Left lung (tissue), 10 donors: ENCODE data around the gene YAE1. TPM values are rescaled to one million over a fixed set of nuclear protein-coding genes. Genes with fewer than 3 reads are reported as not detected.

ENCODE experiments used
- ATAC-seq: fragments of 200-7000 bp; cut with Tn5 transposase; one replicate; pipeline ENCODE4 v1.9.1; 2020; ENCODE audit warnings: moderate library complexity
- DNase-seq, 4 donors: peaks; one replicate each; pipeline ENCODE4 v3.0.0-alpha.2; 2013 to 2020
- H3K27ac ChIP-seq, 2 donors: fragments of 200-600 bp; sonication (generic) in 1 of 2; one replicate each; pipeline versions ENCODE4 v1.5.0 to v1.8.0; 2020 to 2021
- H3K27me3 ChIP-seq, 2 donors: fragments of 200-600 bp; sonication (generic) in 1 of 2; one replicate each; pipeline versions ENCODE4 v1.5.0 to v1.8.0; 2020 to 2021
- H3K36me3 ChIP-seq, 2 donors: fragments of 200-600 bp; sonication (generic) in 1 of 2; one replicate each; pipeline versions ENCODE4 v1.5.0 to v1.8.0; 2020 to 2021
- H3K4me1 ChIP-seq, 2 donors: fragments of 200-600 bp; one replicate each; pipeline ENCODE4 v1.8.0; 2021
- H3K4me3 ChIP-seq, 2 donors: fragments of 200-600 bp; sonication (generic) in 1 of 2; one replicate each; pipeline versions ENCODE4 v1.5.0 to v1.8.0; 2020 to 2021; ENCODE audit warnings: mild to moderate bottlenecking in 1 of 2
- H3K9me3 ChIP-seq, 2 donors: fragments of 200-600 bp; sonication (generic) in 1 of 2; one replicate each; pipeline versions ENCODE4 v1.5.0 to v1.8.0; 2020 to 2021
- intact Hi-C, 2 donors: fragments of 100-400 bp; cut with DNase I; formaldehyde crosslinking; loops; one replicate each; pipeline versions ENCODE4 v1.11.2 to v1.14.2; 2022
- polyA plus RNA-seq, 6 donors: library from polyadenylated mRNA; unstranded; fragments of 120-200 nt; gene quantifications; one replicate each; pipeline ENCODE4 v1.2.1, GENCODE V29; 2013; ENCODE audit not compliant: insufficient read length in 6 of 6
- total RNA-seq, 2 donors: library from RNA; stranded (reverse); fragmentation: NEBNext Ultra II Directional; extraction: Animal tissue kit (Norgen Biotek cat#: 25700); gene quantifications; one replicate each; pipeline ENCODE4 v1.2.1, GENCODE V29; 2021
- TF ChIP-seq, protein P1 (sequence below), 2 donors: fragments of 200-600 bp; sonication (generic) in 1 of 2; IDR thresholded peaks; one replicate each; pipeline versions ENCODE4 v1.5.0 to v1.8.0; 2021; ENCODE audit warnings: antibody characterized with exemption in 2 of 2
- donor health status: DM: no; HTN: yes; CAD: no.
- donor health status: DM: no; HTN: no; CAD: no.

The YAE1 gene
- total and polyA plus RNA-seq, 8 donors: 16.8 to 62.4 (median 50.7) TPM

DNA sequence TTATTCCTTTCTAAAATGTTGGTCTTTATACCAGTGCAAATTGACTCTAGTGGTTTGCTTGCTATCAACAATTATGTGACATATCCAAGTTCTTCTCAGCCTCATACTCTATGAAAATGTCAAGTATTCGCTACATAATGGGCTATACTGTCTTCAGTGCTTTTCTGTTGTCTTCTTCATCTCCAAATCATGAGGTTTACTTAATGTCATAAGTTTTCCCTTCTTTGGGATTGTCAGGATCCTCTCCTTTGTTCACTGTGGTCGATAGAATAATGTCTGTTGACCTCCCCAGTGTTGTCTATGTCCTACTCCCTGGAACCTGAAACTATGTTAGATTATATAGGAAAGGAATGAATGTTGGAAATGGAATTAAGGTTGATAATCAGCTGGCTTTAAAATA, 40.7 kb downstream of the YAE1 start:
- Histone ChIP-seq H3K4me3 (no peak overlapping the region), H3K27ac (peak overlapping the region in 1 of 2 donors; percentile 31), H3K27me3 (peaks cover 0 to 26% of the 10 kb centered on the region in 2 donors), H3K9me3 (no peaks in the 10 kb centered on the region), H3K4me1 (peaks cover 4 to 15% of the 10 kb centered on the region in 2 donors), H3K36me3 (no peaks in the 10 kb centered on the region)
- TF ChIP-seq, protein P1, sequence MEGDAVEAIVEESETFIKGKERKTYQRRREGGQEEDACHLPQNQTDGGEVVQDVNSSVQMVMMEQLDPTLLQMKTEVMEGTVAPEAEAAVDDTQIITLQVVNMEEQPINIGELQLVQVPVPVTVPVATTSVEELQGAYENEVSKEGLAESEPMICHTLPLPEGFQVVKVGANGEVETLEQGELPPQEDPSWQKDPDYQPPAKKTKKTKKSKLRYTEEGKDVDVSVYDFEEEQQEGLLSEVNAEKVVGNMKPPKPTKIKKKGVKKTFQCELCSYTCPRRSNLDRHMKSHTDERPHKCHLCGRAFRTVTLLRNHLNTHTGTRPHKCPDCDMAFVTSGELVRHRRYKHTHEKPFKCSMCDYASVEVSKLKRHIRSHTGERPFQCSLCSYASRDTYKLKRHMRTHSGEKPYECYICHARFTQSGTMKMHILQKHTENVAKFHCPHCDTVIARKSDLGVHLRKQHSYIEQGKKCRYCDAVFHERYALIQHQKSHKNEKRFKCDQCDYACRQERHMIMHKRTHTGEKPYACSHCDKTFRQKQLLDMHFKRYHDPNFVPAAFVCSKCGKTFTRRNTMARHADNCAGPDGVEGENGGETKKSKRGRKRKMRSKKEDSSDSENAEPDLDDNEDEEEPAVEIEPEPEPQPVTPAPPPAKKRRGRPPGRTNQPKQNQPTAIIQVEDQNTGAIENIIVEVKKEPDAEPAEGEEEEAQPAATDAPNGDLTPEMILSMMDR (IDR thresholded peaks at IDR 0.05): no peak
- no peak for DNase-seq
- intact Hi-C loops: no loop called here
- ATAC-seq: no peak

GRCh38 chr7:39607865-39608264, 41.7 kb downstream of the YAE1 start:
- no peak for ATAC-seq
- Histone ChIP-seq H3K27me3 (peaks cover 0 to 26% of the 10 kb centered on the region in 2 donors), H3K4me3 (no peak overlapping the region), H3K4me1 (peaks cover 4 to 15% of the 10 kb centered on the region in 2 donors), H3K27ac (peak overlapping the region in 1 of 2 donors; percentile 31), H3K9me3 (no peaks in the 10 kb centered on the region), H3K36me3 (no peaks in the 10 kb centered on the region)
- TF ChIP-seq, protein P1 (IDR thresholded peaks at IDR 0.05): no peak
- intact Hi-C loops: no loop called here
- no peak for DNase-seq

- H3K27me3 ChIP-seq: peaks cover 0 to 26% of the 10 kb centered on the region in 2 donors
- H3K9me3 ChIP-seq: no peaks in the 10 kb centered on the region
- TF ChIP-seq, protein P1 (IDR thresholded peaks at IDR 0.05): no peak
- peak overlapping the region in 1 of 2 donors; percentile 31 for H3K27ac ChIP-seq
- intact Hi-C loops: no loop called here
- ATAC-seq: no peak
- H3K4me1 ChIP-seq: peaks cover 4 to 15% of the 10 kb centered on the region in 2 donors
- DNase-seq: no peak
- no peak overlapping the region for H3K4me3 ChIP-seq
- no peaks in the 10 kb centered on the region for H3K36me3 ChIP-seq
Measured at GRCh38 chr7:39608278-39608677, 42.1 kb downstream of the YAE1 start.

GRCh38 chr7:39609113-39609934, 43.1 kb downstream of the YAE1 start:
- H3K4me3 ChIP-seq: peak overlapping the region; percentile 16 to 33
- no peaks in the 10 kb centered on the region for H3K36me3 ChIP-seq
- no peaks in the 10 kb centered on the region for H3K9me3 ChIP-seq
- H3K4me1 ChIP-seq: peaks cover 4 to 15% of the 10 kb centered on the region in 2 donors
- DNase-seq: peak in 3 of 4 donors; percentile 23 to 85 (median 35)
- peak overlapping the region; percentile 55 to 85 for H3K27ac ChIP-seq
- TF ChIP-seq, protein P1 (IDR thresholded peaks at IDR 0.05): no peak
- intact Hi-C loops: no loop called here
- peaks cover 0 to 26% of the 10 kb centered on the region in 2 donors for H3K27me3 ChIP-seq
- ATAC-seq: peak; percentile 68

DNA sequence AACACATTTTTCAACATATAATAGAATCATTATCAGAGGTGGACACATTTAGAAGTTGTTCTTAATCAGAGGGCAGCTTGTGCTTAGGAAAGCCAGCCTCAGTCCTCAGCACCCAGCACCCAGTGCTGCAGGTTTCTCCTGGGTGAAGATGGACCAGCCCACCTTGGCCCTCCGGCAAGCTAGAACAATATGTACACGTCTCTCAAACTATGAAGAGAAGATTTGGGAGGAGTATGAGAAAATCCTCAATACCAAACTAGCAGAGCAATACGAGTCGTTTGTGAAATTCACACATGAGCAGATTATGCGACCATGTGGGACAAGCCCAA, 43.7 kb downstream of the YAE1 start:
- ATAC-seq (no peak), DNase-seq (no peak)
- peak overlapping the region in 1 of 2 donors; percentile 85 for H3K27ac ChIP-seq
- H3K27me3 ChIP-seq: peaks cover 0 to 26% of the 10 kb centered on the region in 2 donors
- TF ChIP-seq, protein P1 (IDR thresholded peaks at IDR 0.05): no peak
- H3K4me3 ChIP-seq: peak overlapping the region; percentile 16 to 33
- H3K4me1 ChIP-seq: peaks cover 4 to 15% of the 10 kb centered on the region in 2 donors
- no peaks in the 10 kb centered on the region for H3K36me3 ChIP-seq
- H3K9me3 ChIP-seq: no peaks in the 10 kb centered on the region
- intact Hi-C loops: no loop called here
